GM23248 (cell line): ENCODE data around the gene PTPRD. TPM values are rescaled to one million over a fixed set of nuclear protein-coding genes. Genes with fewer than 3 reads are reported as not detected.

Experiments used
- DNase-seq: peaks from one replicate; pipeline ENCODE4 v3.0.0-alpha.2; 2015
- H2AFZ ChIP-seq: fragments of 200-600 bp; sonication (generic); 2 replicates; pipeline ENCODE4 v1.6.1; 2016; ENCODE audit warnings: antibody characterized with exemption
- H3F3A ChIP-seq: fragments of 200-600 bp; sonication (generic); 2 replicates; pipeline ENCODE4 v1.6.1; 2016; ENCODE audit warnings: mild to moderate bottlenecking, antibody characterized with exemption, mixed run types; ENCODE audit not compliant: insufficient read depth
- H3K27ac ChIP-seq: fragments of 200-600 bp; sonication (generic); 2 replicates; pipeline ENCODE4 v1.5.1; 2016; ENCODE audit warnings: mild to moderate bottlenecking
- H3K27me3 ChIP-seq: fragments of 200-600 bp; sonication (generic); replicated peaks from 2 replicates; pipeline ENCODE4 v1.6.1; 2016; ENCODE audit warnings: mild to moderate bottlenecking; ENCODE audit not compliant: insufficient read depth
- H3K36me3 ChIP-seq: fragments of 200-600 bp; sonication (generic); 2 replicates; pipeline ENCODE4 v1.6.1; 2016; ENCODE audit warnings: low read depth, mild to moderate bottlenecking
- H3K4me1 ChIP-seq: fragments of 200-600 bp; sonication (generic); 2 replicates; pipeline ENCODE4 v1.6.1; 2016; ENCODE audit warnings: mild to moderate bottlenecking; ENCODE audit not compliant: insufficient read depth
- H3K4me2 ChIP-seq: fragments of 200-600 bp; sonication (generic); one replicate; pipeline ENCODE4 v1.6.1; 2016; ENCODE audit warnings: mild to moderate bottlenecking; ENCODE audit not compliant: unreplicated experiment
- H3K4me3 ChIP-seq: fragments of 200-600 bp; sonication (generic); 2 replicates; pipeline ENCODE4 v1.5.1; 2016; ENCODE audit warnings: mild to moderate bottlenecking
- H3K79me2 ChIP-seq: fragments of 200-600 bp; sonication (generic); 2 replicates; pipeline ENCODE4 v1.6.1; 2016; ENCODE audit warnings: mild to moderate bottlenecking; ENCODE audit not compliant: insufficient read depth
- H3K9ac ChIP-seq: fragments of 200-600 bp; sonication (generic); 2 replicates; pipeline ENCODE4 v1.6.1; 2016; ENCODE audit warnings: mild to moderate bottlenecking
- H3K9me2 ChIP-seq: fragments of 200-600 bp; sonication (generic); 2 replicates; pipeline ENCODE4 v1.6.1; 2016; ENCODE audit warnings: mixed run types, mild to moderate bottlenecking, moderate library complexity; ENCODE audit not compliant: insufficient read depth
- H3K9me3 ChIP-seq: fragments of 200-600 bp; sonication (generic); one replicate; pipeline ENCODE4 v1.6.1; 2017; ENCODE audit warnings: low read depth
- H4K20me1 ChIP-seq: fragments of 200-600 bp; sonication (generic); 2 replicates; pipeline ENCODE4 v1.6.0; 2016; ENCODE audit not compliant: insufficient read depth
- EZH2 ChIP-seq: fragments of 200-600 bp; sonication (generic); IDR thresholded peaks from 2 replicates; pipeline ENCODE4 v1.6.1; 2018; ENCODE audit warnings: antibody characterized with exemption, mild to moderate bottlenecking; ENCODE audit not compliant: insufficient read depth, poor library complexity, severe bottlenecking
- EZH2phosphoT487 ChIP-seq: fragments of 200-600 bp; sonication (generic); IDR thresholded peaks from 2 replicates; pipeline ENCODE4 v1.6.1; 2018; ENCODE audit warnings: antibody characterized with exemption, moderate library complexity, mild to moderate bottlenecking, low read depth; ENCODE audit not compliant: insufficient read depth
- WGBS, 2 experiments: methylation state at CpG; one replicate each; pipeline ENCODE4 v1.1.6; 2015 to 2017; ENCODE audit warnings: low lambda C conversion rate in 2 of 2, low coverage in 1 of 2; ENCODE audit errors: missing lambda C conversion rate in 2 of 2; 5-methylcytosine and 5-hydroxymethylcytosine counted together
- in situ Hi-C: fragments of 300-500 bp; cut with MboI; formaldehyde crosslinking; loops from 2 replicates; pipeline ENCODE4 v1.15.0; 2020
- polyA plus RNA-seq: library from polyadenylated mRNA; unstranded; fragments of >200 nt; fragmentation: Nextera tagmentation; extraction: Ambion mirVana; gene quantifications from 2 replicates; pipeline ENCODE4 v1.2.1, GENCODE V29; 2016
- total RNA-seq: library from RNA; depleted of rRNA; stranded (reverse); fragments of >200 nt; shearing (Covaris generic); gene quantifications from 2 replicates; pipeline ENCODE4 v1.2.3, GENCODE V29; 2014

Gene PTPRD
- total and polyA plus RNA-seq, 2 experiments from 2014 or later: 0.05 TPM; not detected in 1

GRCh38 chr9:10282084-10282483, 330.7 kb downstream of the PTPRD start:
- Histone ChIP-seq H3K27me3 (no peaks in the 10 kb centered on the region), H3K4me1 (no peaks in the 10 kb centered on the region), H3K36me3 (no peaks in the 10 kb centered on the region), H3K4me3 (no peak overlapping the region), H3K9me2 (no peaks in the 10 kb centered on the region), H3K4me2 (no peak overlapping the region), H3K9ac (no peak overlapping the region), H4K20me1 (no peaks in the 10 kb centered on the region), H3K27ac (no peak overlapping the region), H2AFZ (no peak overlapping the region), H3K9me3 (no peaks in the 10 kb centered on the region), H3K79me2 (no peaks in the 10 kb centered on the region), H3F3A (no peaks in the 10 kb centered on the region)
- TF ChIP-seq EZH2: no peak
- no peak for DNase-seq
- 13 to 32% methylated on average over 2 of the region's 2 CpGs for WGBS, 2 experiments
- in situ Hi-C loops: no loop called here

DNA sequence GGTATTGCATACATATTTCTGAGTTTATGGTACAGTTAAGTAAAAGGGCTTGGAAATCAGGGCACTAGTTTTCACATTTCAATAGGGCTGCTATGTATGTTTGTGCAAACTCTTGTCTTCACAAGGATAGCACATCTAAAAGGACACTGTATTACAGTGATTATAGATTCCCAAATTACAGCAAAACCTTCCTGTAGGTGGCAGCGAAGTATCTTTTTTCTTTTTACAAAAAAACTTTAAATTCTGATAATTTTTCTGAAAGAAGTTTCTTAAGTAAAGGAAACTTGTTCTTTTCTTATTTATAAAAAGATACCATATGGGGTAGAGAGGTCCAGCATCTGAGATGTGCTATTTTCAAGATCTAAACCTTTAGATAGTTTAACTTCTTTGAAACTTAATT, 337.8 kb downstream of the PTPRD start:
- Histone ChIP-seq H3K4me3 (no peak overlapping the region), H3K79me2 (no peaks in the 10 kb centered on the region), H3K36me3 (no peaks in the 10 kb centered on the region), H3K9me2 (no peaks in the 10 kb centered on the region), H3K4me2 (no peak overlapping the region), H3K27ac (no peak overlapping the region), H3K9ac (no peak overlapping the region), H3K27me3 (no peaks in the 10 kb centered on the region), H3K4me1 (no peaks in the 10 kb centered on the region), H2AFZ (no peak overlapping the region), H3K9me3 (no peaks in the 10 kb centered on the region), H4K20me1 (no peaks in the 10 kb centered on the region), H3F3A (no peaks in the 10 kb centered on the region)
- no peak for DNase-seq
- no peak for TF ChIP-seq EZH2phosphoT487
- TF ChIP-seq EZH2: no peak
- 2 to 4% methylated on average over 1 of the region's 1 CpG for WGBS, 2 experiments
- in situ Hi-C loops: no loop called here

GRCh38 chr9:10274175-10274574, 338.6 kb downstream of the PTPRD start:
- Histone ChIP-seq H3K79me2 (no peaks in the 10 kb centered on the region), H3F3A (no peaks in the 10 kb centered on the region), H3K9me3 (no peaks in the 10 kb centered on the region), H3K9ac (no peak overlapping the region), H3K4me3 (no peak overlapping the region), H3K27ac (no peak overlapping the region), H3K27me3 (no peaks in the 10 kb centered on the region), H3K4me2 (no peak overlapping the region), H3K9me2 (no peaks in the 10 kb centered on the region), H2AFZ (no peak overlapping the region), H3K4me1 (no peaks in the 10 kb centered on the region), H4K20me1 (no peaks in the 10 kb centered on the region), H3K36me3 (no peaks in the 10 kb centered on the region)
- in situ Hi-C loops: no loop called here
- DNase-seq: no peak
- no peak for TF ChIP-seq EZH2phosphoT487
- TF ChIP-seq EZH2: no peak
- 9 to 16% methylated on average over 4 of the region's 4 CpGs for WGBS, 2 experiments

DNA sequence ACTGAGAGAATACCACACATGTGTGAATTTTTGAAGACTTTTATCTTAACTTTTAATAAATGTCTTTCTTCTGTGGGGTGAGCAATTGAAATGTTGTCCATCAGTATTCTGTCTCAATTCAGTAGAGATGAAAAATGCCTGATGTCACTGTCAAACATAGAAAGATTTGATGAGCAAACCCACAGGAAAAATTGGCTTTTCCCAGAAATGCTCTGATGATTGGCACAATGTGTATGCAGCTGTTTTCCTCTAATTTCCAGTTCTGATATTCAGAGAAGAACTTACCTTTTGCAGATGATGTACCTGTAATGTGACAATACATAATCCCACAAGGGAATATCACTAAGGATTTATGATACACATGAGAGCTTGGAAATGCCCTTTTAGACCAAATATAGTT, 340.0 kb downstream of the PTPRD start:
- no peaks in the 10 kb centered on the region for H3K4me1 ChIP-seq
- in situ Hi-C loops: no loop called here

More for the DNA sequence above, 340.0 kb downstream of the PTPRD start:
- Histone ChIP-seq H3K27me3 (no peaks in the 10 kb centered on the region), H3K79me2 (no peaks in the 10 kb centered on the region), H3K27ac (no peak overlapping the region), H3K4me3 (no peak overlapping the region), H3K4me2 (no peak overlapping the region), H3K36me3 (no peaks in the 10 kb centered on the region), H3K9ac (no peak overlapping the region), H2AFZ (no peak overlapping the region), H3K9me2 (no peaks in the 10 kb centered on the region), H4K20me1 (no peaks in the 10 kb centered on the region), H3F3A (no peaks in the 10 kb centered on the region), H3K9me3 (no peaks in the 10 kb centered on the region)
- DNase-seq: no peak
- TF ChIP-seq EZH2phosphoT487 (no peak), EZH2 (no peak)
